Rectal smooth muscle tissue (tissue), 1 donor: ENCODE results near the gene UFSP2.

Experiments
- H3K27ac ChIP-seq: one replicate; pipeline ENCODE4 v1.7.0; 2013; ENCODE audit warnings: low read depth, low read length, inconsistent platforms
- H3K27me3 ChIP-seq: one replicate; pipeline ENCODE4 v1.7.0; 2013; ENCODE audit warnings: low read length; ENCODE audit not compliant: control insufficient read depth, insufficient read depth
- H3K36me3 ChIP-seq: one replicate; pipeline ENCODE4 v1.7.0; 2013; ENCODE audit warnings: low read length; ENCODE audit not compliant: control insufficient read depth, insufficient read depth
- H3K4me1 ChIP-seq: one replicate; pipeline ENCODE4 v1.7.0; 2013; ENCODE audit warnings: low read length; ENCODE audit not compliant: control insufficient read depth, insufficient read depth
- H3K4me3 ChIP-seq: one replicate; pipeline ENCODE4 v1.7.0; 2013; ENCODE audit warnings: low read length
- H3K9ac ChIP-seq: one replicate; pipeline ENCODE4 v1.7.0; 2013; ENCODE audit warnings: low read length

The UFSP2 gene

GRCh38 chr4:185464183-185464582 lies 38.4 kb upstream of the UFSP2 start:
- Histone ChIP-seq H3K4me1 (no peaks in the 10 kb centered on the region), H3K36me3 (no peaks in the 10 kb centered on the region), H3K27ac (no peak overlapping the region), H3K9ac (no peak overlapping the region), H3K27me3 (no peaks in the 10 kb centered on the region), H3K4me3 (no peak overlapping the region)

DNA sequence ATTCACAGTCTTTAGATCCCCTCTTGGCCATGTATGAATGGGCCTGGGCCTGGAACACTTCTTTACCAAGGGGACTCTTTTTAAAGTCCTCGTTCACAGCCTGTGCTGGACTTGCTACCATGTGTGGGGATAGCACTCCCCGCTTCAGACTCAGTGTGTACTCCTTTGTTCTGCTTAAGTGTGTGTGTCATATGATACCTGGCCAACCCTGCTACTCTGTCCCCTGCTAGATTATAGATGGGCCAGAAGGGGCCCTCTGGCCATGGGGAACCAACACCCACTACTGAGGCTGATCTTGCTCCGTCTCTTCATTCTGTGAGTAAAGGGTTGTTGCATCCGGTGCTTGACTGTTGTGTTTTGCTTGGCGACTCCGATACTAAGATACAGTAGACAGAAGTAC lies 37.8 kb upstream of the UFSP2 start:
- no peak overlapping the region for H3K27ac ChIP-seq
- H3K36me3 ChIP-seq, result no peaks in the 10 kb centered on the region
- no peak overlapping the region for H3K4me3 ChIP-seq
- H3K4me1 ChIP-seq, result no peaks in the 10 kb centered on the region
- H3K27me3 ChIP-seq, result no peaks in the 10 kb centered on the region
- H3K9ac ChIP-seq, result no peak overlapping the region

- Histone ChIP-seq H3K27me3 (no peaks in the 10 kb centered on the region), H3K36me3 (no peaks in the 10 kb centered on the region)
Measured at GRCh38 chr4:185461565-185461964, 35.8 kb upstream of the UFSP2 start.

GRCh38 chr4:185457136-185457535 lies 31.4 kb upstream of the UFSP2 start:
- no peak overlapping the region for H3K27ac ChIP-seq
- H3K9ac ChIP-seq, result no peak overlapping the region
- H3K27me3 ChIP-seq, result no peaks in the 10 kb centered on the region
- H3K36me3 ChIP-seq, result no peaks in the 10 kb centered on the region
- no peak overlapping the region for H3K4me3 ChIP-seq
- no peaks in the 10 kb centered on the region for H3K4me1 ChIP-seq

More at GRCh38 chr4:185461565-185461964, 35.8 kb upstream of the UFSP2 start:
- Histone ChIP-seq H3K4me1 (no peaks in the 10 kb centered on the region), H3K4me3 (no peak overlapping the region), H3K27ac (no peak overlapping the region), H3K9ac (no peak overlapping the region)

- Histone ChIP-seq H3K4me1 (no peaks in the 10 kb centered on the region), H3K27ac (no peak overlapping the region), H3K9ac (no peak overlapping the region), H3K27me3 (no peaks in the 10 kb centered on the region), H3K4me3 (no peak overlapping the region), H3K36me3 (no peaks in the 10 kb centered on the region)
Measured at GRCh38 chr4:185456131-185456530, 30.4 kb upstream of the UFSP2 start.

DNA sequence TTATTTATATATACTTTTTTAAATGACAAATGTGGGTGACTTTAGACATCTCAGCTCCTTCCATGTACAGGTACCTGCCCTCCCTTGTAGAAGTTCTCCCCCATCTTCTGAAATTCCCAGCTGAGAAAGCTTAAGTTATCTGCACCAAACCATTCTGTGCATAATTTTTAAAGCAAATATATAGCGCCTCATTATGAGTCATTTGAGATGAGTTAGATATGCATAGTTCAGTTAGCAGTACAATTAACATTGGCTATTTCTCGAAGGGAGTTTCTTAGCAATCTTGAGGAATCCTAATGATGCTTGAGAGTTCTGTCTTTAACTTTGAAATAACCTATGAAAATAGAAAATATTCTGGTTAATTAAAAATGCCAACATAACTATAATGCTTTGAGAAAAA lies 19.4 kb upstream of the UFSP2 start:
- Histone ChIP-seq H3K36me3 (no peaks in the 10 kb centered on the region), H3K4me3 (no peak overlapping the region), H3K4me1 (no peaks in the 10 kb centered on the region), H3K9ac (no peak overlapping the region), H3K27me3 (no peaks in the 10 kb centered on the region), H3K27ac (no peak overlapping the region)

- H3K36me3 ChIP-seq, result no peaks in the 10 kb centered on the region
- H3K27ac ChIP-seq, result no peak overlapping the region
- H3K4me1 ChIP-seq, result no peaks in the 10 kb centered on the region
- H3K27me3 ChIP-seq, result no peaks in the 10 kb centered on the region
- H3K9ac ChIP-seq, result no peak overlapping the region
- no peak overlapping the region for H3K4me3 ChIP-seq
Measured at GRCh38 chr4:185441479-185441878, 15.7 kb upstream of the UFSP2 start.

- Histone ChIP-seq H3K27ac (no peak overlapping the region), H3K9ac (no peak overlapping the region), H3K4me3 (no peak overlapping the region), H3K4me1 (no peaks in the 10 kb centered on the region), H3K27me3 (no peaks in the 10 kb centered on the region), H3K36me3 (no peaks in the 10 kb centered on the region)
Measured at GRCh38 chr4:185437809-185438208, 12.0 kb upstream of the UFSP2 start.

DNA sequence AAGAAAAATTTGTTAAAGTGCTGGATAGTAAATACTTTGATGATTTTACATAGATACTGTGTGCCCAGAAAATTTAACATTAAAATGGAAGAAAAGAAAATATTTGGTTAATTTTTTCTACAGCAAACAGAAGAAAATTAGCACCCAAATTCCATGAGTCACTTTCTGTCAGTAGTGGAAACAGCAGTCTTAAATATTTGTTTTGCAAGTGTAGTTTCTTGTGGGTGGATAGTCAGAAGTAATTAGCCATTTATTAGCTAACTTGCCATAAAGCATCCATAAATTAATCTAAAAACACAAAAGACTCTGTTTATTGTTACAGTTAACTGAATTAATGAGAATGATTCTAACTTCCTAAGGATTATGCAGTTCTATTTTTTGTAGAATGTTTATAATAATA lies 9.7 kb upstream of the UFSP2 start:
- no peaks in the 10 kb centered on the region for H3K4me1 ChIP-seq
- H3K36me3 ChIP-seq, result no peaks in the 10 kb centered on the region
- no peak overlapping the region for H3K4me3 ChIP-seq
- H3K9ac ChIP-seq, result no peak overlapping the region
- no peaks in the 10 kb centered on the region for H3K27me3 ChIP-seq
- no peak overlapping the region for H3K27ac ChIP-seq

DNA sequence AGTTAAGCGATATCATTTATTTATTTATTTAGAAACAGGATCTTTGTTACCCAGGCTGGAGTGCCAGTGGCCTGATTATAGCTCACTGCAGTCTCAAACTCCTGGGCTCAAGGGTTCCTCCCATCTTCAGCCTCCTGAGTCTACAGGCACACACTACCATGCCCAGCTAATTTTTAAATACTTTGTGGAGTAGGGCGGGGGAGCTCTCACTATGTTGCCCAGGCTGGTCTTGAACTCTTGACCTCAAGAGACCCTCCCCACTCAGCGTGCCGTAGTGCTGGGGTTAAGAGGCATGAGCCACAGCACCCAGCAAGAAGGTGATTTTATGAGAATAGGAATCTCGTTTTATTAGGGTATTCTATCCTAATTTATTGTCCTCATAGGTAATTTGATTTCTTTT lies 3.9 kb upstream of the UFSP2 start:
- H3K27ac ChIP-seq, result no peak overlapping the region
- H3K4me1 ChIP-seq, result peaks cover 8% of the 10 kb centered on the region
- no peak overlapping the region for H3K9ac ChIP-seq
- H3K36me3 ChIP-seq, result no peaks in the 10 kb centered on the region
- H3K4me3 ChIP-seq, result no peak overlapping the region
- H3K27me3 ChIP-seq, result no peaks in the 10 kb centered on the region

GRCh38 chr4:185426960-185427688 lies 1.4 kb upstream of the UFSP2 start:
- no peaks in the 10 kb centered on the region for H3K36me3 ChIP-seq
- no peaks in the 10 kb centered on the region for H3K27me3 ChIP-seq
- H3K9ac ChIP-seq, result no peak overlapping the region
- no peak overlapping the region for H3K27ac ChIP-seq
- no peak overlapping the region for H3K4me3 ChIP-seq
- peaks cover 9% of the 10 kb centered on the region for H3K4me1 ChIP-seq

- H3K4me3 ChIP-seq, result peak overlapping the region; percentile 94
- H3K9ac ChIP-seq, result peak overlapping the region; percentile 86
- no peaks in the 10 kb centered on the region for H3K36me3 ChIP-seq
- peaks cover 9% of the 10 kb centered on the region for H3K4me1 ChIP-seq
- H3K27me3 ChIP-seq, result no peaks in the 10 kb centered on the region
- peak overlapping the region; percentile 97 for H3K27ac ChIP-seq
Measured at GRCh38 chr4:185424905-185425646, 688 bp downstream of the UFSP2 start.
